ENCODE data around the gene CUL1.

Gene CUL1

DNA sequence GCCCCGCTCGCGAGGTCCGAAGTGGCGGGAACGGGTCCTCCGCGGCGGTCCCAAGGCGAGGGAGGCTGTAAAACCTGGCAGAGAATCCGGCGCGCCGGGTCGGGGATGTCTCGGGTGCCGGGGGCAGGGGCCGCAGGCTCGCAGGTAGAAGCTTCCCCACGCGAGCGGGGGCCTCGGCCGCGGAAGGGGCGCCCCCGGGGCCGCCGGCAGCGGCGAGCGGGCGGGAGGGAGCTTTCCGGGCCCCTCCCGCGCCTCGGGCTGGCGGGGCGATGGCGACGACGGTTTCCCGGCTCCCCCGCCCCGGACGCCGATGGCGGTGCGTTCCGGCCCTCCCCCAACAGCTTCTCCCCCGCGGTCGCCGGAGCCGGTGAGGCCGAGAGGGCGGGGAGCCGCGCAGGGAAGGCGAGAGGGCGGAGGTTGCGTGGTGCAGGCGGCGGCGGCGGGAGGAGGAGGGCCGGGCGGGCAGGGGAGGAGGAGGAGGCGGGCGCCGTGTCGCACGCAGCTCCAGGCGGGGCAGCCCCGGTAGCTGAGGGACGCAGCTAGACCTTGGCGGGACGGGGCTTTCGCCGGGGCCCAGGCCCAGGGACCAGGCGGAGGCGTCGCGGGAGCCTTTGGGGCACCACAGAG, at the start of gene CUL1:
Gene CUL1, plus strand, starts transcription at position 507 of the 627 bp plus-strand sequence. CDS start 31,220 bp downstream, outside the sequence.
- no peak for TF ChIP-seq EZH2phosphoT487 (IDR thresholded peaks at IDR 0.05; ENCODE audit: borderline replicate concordance, low read length)
- TF ChIP-seq, protein P1, sequence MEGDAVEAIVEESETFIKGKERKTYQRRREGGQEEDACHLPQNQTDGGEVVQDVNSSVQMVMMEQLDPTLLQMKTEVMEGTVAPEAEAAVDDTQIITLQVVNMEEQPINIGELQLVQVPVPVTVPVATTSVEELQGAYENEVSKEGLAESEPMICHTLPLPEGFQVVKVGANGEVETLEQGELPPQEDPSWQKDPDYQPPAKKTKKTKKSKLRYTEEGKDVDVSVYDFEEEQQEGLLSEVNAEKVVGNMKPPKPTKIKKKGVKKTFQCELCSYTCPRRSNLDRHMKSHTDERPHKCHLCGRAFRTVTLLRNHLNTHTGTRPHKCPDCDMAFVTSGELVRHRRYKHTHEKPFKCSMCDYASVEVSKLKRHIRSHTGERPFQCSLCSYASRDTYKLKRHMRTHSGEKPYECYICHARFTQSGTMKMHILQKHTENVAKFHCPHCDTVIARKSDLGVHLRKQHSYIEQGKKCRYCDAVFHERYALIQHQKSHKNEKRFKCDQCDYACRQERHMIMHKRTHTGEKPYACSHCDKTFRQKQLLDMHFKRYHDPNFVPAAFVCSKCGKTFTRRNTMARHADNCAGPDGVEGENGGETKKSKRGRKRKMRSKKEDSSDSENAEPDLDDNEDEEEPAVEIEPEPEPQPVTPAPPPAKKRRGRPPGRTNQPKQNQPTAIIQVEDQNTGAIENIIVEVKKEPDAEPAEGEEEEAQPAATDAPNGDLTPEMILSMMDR (IDR thresholded peaks at IDR 0.05; ENCODE audit: low read depth, low read length, poor library complexity, severe bottlenecking) = no peak
- no peaks in the 10 kb centered on the region for H3K27me3 ChIP-seq (ENCODE audit: control insufficient read depth, low read length)
- peaks cover 58% of the 10 kb centered on the region for H3K79me2 ChIP-seq (ENCODE audit: control insufficient read depth, low read length)

DNA sequence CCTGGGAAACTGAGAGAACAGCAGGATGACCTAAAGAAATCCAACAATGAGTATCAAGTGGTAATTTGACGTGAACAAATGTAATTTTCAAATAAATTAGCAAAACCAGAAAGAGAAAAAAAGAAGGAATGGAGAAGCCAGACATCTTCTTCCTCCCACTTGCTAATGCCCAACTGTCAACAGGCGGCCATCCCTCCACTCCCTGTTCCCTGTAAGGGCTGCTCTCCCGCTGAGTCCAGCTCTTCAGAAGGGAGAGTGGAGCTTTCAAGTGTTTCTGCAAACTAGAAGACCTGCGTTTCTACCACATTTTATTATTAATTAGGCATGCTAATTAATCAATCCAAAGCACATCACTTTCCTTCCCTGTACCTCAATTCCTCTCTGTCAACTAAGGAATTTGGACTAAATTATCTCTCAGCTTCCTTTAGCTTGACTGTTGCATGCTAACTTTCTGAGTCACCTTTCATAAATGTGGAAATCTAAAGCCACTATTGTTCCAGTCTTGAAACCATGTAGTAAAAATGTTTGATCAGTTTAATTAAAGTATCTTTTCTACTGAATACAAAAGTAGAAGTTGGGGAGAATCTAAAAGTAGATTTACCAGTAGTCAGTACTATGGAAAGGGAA, 48.4 kb upstream of the CUL1 start:
- Histone ChIP-seq H3K27me3 (ENCODE audit: control insufficient read depth, low read length) (peaks cover 3% of the 10 kb centered on the region; the same call in 1 of the 2 replicates), H3K27ac (ENCODE audit: low read depth, low read length) (no peak overlapping the region), H3K79me2 (ENCODE audit: control insufficient read depth, low read length) (no peaks in the 10 kb centered on the region), H3K36me3 (ENCODE audit: control insufficient read depth, low read length) (no peaks in the 10 kb centered on the region), H3K4me3 (ENCODE audit: low read length) (no peak overlapping the region), H3F3A (ENCODE audit: control insufficient read depth, insufficient read depth) (no peaks in the 10 kb centered on the region), H4K20me1 (ENCODE audit: control insufficient read depth, insufficient read depth, low read depth, low read length) (no peaks in the 10 kb centered on the region), H3K9me2 (replicated peaks; ENCODE audit: control insufficient read depth, low read length) (no peaks in the 10 kb centered on the region), H3K4me1 (ENCODE audit: control insufficient read depth, low read length) (no peaks in the 10 kb centered on the region), H3K9me3 (ENCODE audit: control insufficient read depth, insufficient read depth, low read length) (no peaks in the 10 kb centered on the region), H3K4me2 (ENCODE audit: low read length) (no peak overlapping the region)
- TF ChIP-seq, protein P1 (IDR thresholded peaks at IDR 0.05; ENCODE audit: low read depth, low read length, poor library complexity, severe bottlenecking) = no peak
- TF ChIP-seq EZH2phosphoT487 (IDR thresholded peaks at IDR 0.05; ENCODE audit: borderline replicate concordance, low read length) = no peak

More for the DNA sequence above, at the start of gene CUL1:
- Histone ChIP-seq H3K4me2 (ENCODE audit: low read length) (peak within 1 kb of the TSS; percentile 95), H3K9me3 (ENCODE audit: control insufficient read depth, insufficient read depth, low read length) (no peaks in the 10 kb centered on the region), H3K36me3 (ENCODE audit: control insufficient read depth, low read length) (peaks cover 30% of the 10 kb centered on the region), H3F3A (ENCODE audit: control insufficient read depth, insufficient read depth) (peaks cover 9% of the 10 kb centered on the region), H3K27ac (ENCODE audit: low read depth, low read length) (peak within 1 kb of the TSS; percentile 75), H3K4me1 (ENCODE audit: control insufficient read depth, low read length) (peaks cover 49% of the 10 kb centered on the region), H3K9me2 (replicated peaks; ENCODE audit: control insufficient read depth, low read length) (no peaks in the 10 kb centered on the region), H3K4me3 (ENCODE audit: low read length) (peak within 1 kb of the TSS; percentile 81), H4K20me1 (ENCODE audit: control insufficient read depth, insufficient read depth, low read depth, low read length) (peaks cover 31% of the 10 kb centered on the region)

DNA sequence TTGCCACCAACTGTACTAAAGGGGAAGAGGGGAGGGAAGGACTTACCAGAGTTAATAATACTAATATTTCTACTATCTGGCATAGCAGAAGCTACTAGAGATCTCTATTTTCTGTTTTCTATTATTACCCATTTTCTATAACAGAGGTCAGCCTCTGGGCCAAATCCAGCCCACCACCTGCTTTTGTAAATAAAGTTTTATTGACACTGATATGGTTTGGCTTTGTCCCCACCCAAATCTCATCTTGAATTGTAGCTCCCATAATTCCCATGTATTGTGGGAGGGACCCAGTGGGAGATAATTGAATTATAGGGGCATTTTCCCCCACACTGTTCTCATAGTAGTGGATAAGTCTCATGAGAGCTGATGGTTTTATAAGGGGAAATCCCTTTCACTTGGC, 45.9 kb upstream of the CUL1 start:
- Histone ChIP-seq H3K27me3 (ENCODE audit: control insufficient read depth, low read length) (peaks cover 3% of the 10 kb centered on the region; the same call in 1 of the 2 replicates), H3K4me1 (ENCODE audit: control insufficient read depth, low read length) (no peaks in the 10 kb centered on the region), H3K79me2 (ENCODE audit: control insufficient read depth, low read length) (no peaks in the 10 kb centered on the region), H3K9me2 (replicated peaks; ENCODE audit: control insufficient read depth, low read length) (no peaks in the 10 kb centered on the region), H3K4me2 (ENCODE audit: low read length) (no peak overlapping the region), H3K36me3 (ENCODE audit: control insufficient read depth, low read length) (no peaks in the 10 kb centered on the region), H3F3A (ENCODE audit: control insufficient read depth, insufficient read depth) (no peaks in the 10 kb centered on the region), H4K20me1 (ENCODE audit: control insufficient read depth, insufficient read depth, low read depth, low read length) (no peaks in the 10 kb centered on the region), H3K4me3 (ENCODE audit: low read length) (no peak overlapping the region), H3K27ac (ENCODE audit: low read depth, low read length) (no peak overlapping the region), H3K9me3 (ENCODE audit: control insufficient read depth, insufficient read depth, low read length) (no peaks in the 10 kb centered on the region)
- TF ChIP-seq EZH2phosphoT487 (IDR thresholded peaks at IDR 0.05; ENCODE audit: borderline replicate concordance, low read length) = no peak
- TF ChIP-seq, protein P1 (IDR thresholded peaks at IDR 0.05; ENCODE audit: low read depth, low read length, poor library complexity, severe bottlenecking) = no peak
